GDM1 (cell line): ENCODE measurements around the gene DUSP23.

ENCODE experiments used
- DNase-seq: peaks from one replicate; lab custom pipeline; 2025; lab: John Stamatoyannopoulos, UW

The DUSP23 gene

GRCh38 chr1:159828176-159828575, 47.4 kb downstream of the DUSP23 start:
- no peak for DNase-seq

DNA sequence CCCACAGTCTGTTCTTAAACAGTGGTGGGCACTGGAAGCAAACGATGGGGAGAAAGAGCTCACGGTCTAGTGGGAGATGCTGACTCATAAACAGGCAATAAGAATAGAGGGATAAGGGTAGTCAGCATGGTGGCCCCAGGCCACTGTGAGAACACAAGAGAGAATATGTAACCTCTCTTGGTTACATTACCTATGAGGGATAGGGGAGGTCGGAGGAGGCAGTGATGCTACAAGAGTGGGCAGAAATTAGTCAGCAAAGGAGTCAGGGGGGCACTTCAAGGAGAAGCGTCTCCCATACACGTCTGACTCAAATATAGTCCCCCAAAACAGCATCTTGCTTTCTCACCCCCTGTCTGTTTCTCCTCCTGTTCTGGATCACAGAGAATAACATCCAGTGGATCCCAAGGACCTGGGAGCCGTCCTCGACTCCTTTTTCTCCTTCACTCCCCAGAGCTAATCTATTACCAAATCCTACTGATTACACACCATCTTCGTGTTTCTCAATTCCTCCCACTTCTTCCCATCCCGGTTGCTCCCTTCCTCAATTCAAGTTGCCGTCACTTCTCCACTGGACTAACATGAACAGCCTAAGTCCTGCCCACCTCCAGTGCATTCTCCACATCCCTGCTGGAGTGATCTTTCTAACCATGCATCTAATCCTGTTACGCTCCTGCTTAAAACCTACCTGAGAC, 48.0 kb downstream of the DUSP23 start:
- no peak for DNase-seq

GRCh38 chr1:159829273-159829634, 48.5 kb downstream of the DUSP23 start:
- peak; percentile 44 for DNase-seq

- no peak for DNase-seq
Observed at GRCh38 chr1:159829822-159830465, 49.2 kb downstream of the DUSP23 start.

- DNase-seq: no peak
Observed at GRCh38 chr1:159830722-159831121, 50.0 kb downstream of the DUSP23 start.

DNA sequence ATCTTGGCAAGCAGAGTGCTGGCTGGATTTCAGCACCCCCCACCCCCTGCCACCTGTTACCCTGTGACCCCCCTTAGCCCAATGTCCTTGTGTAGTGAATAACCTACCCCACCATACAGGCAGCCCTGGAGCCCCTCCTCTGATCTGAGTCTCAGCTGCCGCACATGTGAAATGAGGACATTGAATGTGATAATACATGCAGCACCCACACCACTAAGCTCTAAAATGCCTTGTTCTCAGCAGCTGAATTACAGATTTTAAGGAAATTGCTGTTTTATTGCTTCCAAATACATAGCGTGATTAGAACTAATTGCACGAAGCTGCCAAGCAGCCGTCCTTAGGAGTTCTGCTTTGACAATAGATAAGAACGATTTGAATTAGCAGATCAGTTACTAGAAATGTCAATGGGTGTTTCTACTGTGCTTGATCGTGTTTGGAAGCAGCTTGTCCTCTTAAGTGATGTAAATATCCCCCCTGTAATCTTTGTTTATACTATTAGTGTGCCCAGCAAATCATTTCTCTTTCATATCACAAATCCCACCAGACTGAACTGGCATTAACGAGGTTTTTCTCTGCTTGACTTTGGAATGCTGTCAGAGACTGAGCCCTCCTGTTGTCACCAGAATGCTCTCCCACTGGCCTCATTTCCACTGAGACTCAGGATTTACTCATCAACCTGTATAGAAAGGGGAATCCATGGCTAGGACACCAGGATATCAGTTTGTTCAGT, 50.8 kb downstream of the DUSP23 start:
- DNase-seq: no peak
